MG63 (cell line): Measurements from ENCODE around the gene RAI1. TPM values are rescaled to one million over a fixed set of nuclear protein-coding genes. Genes with fewer than 3 reads are reported as not detected.
A peak's percentile ranks its signal among the peaks of the same experiment; 100 is the strongest.

Experiments
- DNase-seq: peaks from one replicate; pipeline ENCODE4 v3.0.0-alpha.2; 2020
- H3K27me3 ChIP-seq: fragments of 250-450 bp; sonication (Bioruptor Pico); 2 replicates; pipeline ENCODE4 v1.5.1; 2020; ENCODE audit warnings: mild to moderate bottlenecking, moderate library complexity
- H3K36me3 ChIP-seq: fragments of 250-450 bp; sonication (Bioruptor Pico); 2 replicates; pipeline ENCODE4 v1.5.1; 2020; ENCODE audit warnings: mild to moderate bottlenecking, moderate library complexity
- H3K4me3 ChIP-seq: fragments of 250-450 bp; sonication (Bioruptor Pico); 2 replicates; pipeline ENCODE4 v1.5.1; 2020; ENCODE audit warnings: mild to moderate bottlenecking, moderate library complexity
- H3K9me3 ChIP-seq: fragments of 250-450 bp; sonication (Bioruptor Pico); 2 replicates; pipeline ENCODE4 v1.5.1; 2020; ENCODE audit warnings: mild to moderate bottlenecking, moderate library complexity
- total RNA-seq: library from RNA; depleted of rRNA; stranded (reverse); fragments of >200 nt; shearing (Covaris generic); gene quantifications from 2 replicates; pipeline ENCODE4 v1.2.3, GENCODE V29; 2014; ENCODE audit warnings: low replicate concordance

RAI1 gene
- total RNA-seq, 1 experiment from 2014 or later, result 7.1 TPM

- no peak for DNase-seq
- Histone ChIP-seq H3K9me3 (no peaks in the 10 kb centered on the region), H3K4me3 (no peak overlapping the region), H3K27me3 (no peaks in the 10 kb centered on the region), H3K36me3 (no peaks in the 10 kb centered on the region)
Observed at GRCh38 chr17:17653343-17653742, 27.9 kb upstream of the RAI1 start.

- peaks cover 3% of the 10 kb centered on the region; the same call in 1 of the 2 replicates for H3K9me3 ChIP-seq
- no peaks in the 10 kb centered on the region for H3K36me3 ChIP-seq
- H3K4me3 ChIP-seq, result no peak overlapping the region
- no peak for DNase-seq
- H3K27me3 ChIP-seq, result no peaks in the 10 kb centered on the region
Observed at GRCh38 chr17:17659340-17659739, 21.9 kb upstream of the RAI1 start.

GRCh38 chr17:17661134-17661533, 20.1 kb upstream of the RAI1 start:
- Histone ChIP-seq H3K4me3 (no peak overlapping the region), H3K27me3 (no peaks in the 10 kb centered on the region), H3K36me3 (no peaks in the 10 kb centered on the region), H3K9me3 (peaks cover 3% of the 10 kb centered on the region; the same call in 1 of the 2 replicates)
- DNase-seq, result no peak

- Histone ChIP-seq H3K9me3 (peaks cover 3% of the 10 kb centered on the region; the same call in 1 of the 2 replicates), H3K27me3 (no peaks in the 10 kb centered on the region), H3K36me3 (no peaks in the 10 kb centered on the region), H3K4me3 (no peak overlapping the region)
- no peak for DNase-seq
Observed at GRCh38 chr17:17661834-17662385, 19.3 kb upstream of the RAI1 start.

GRCh38 chr17:17663160-17664063, 17.8 kb upstream of the RAI1 start:
- H3K9me3 ChIP-seq, result peaks cover 3% of the 10 kb centered on the region; the same call in 1 of the 2 replicates
- peak; percentile 87 for DNase-seq
- no peaks in the 10 kb centered on the region for H3K36me3 ChIP-seq
- H3K4me3 ChIP-seq, result no peak overlapping the region
- no peaks in the 10 kb centered on the region for H3K27me3 ChIP-seq

- no peak for DNase-seq
- Histone ChIP-seq H3K4me3 (no peak overlapping the region), H3K36me3 (no peaks in the 10 kb centered on the region), H3K27me3 (no peaks in the 10 kb centered on the region), H3K9me3 (peaks cover 1% of the 10 kb centered on the region; the same call in 1 of the 2 replicates)
Observed at GRCh38 chr17:17664064-17664452, 17.2 kb upstream of the RAI1 start.

GRCh38 chr17:17665255-17665654, 16.0 kb upstream of the RAI1 start:
- Histone ChIP-seq H3K27me3 (no peaks in the 10 kb centered on the region), H3K9me3 (no peaks in the 10 kb centered on the region), H3K36me3 (no peaks in the 10 kb centered on the region), H3K4me3 (no peak overlapping the region)
- DNase-seq, result no peak

- H3K27me3 ChIP-seq, result no peaks in the 10 kb centered on the region
- H3K36me3 ChIP-seq, result no peaks in the 10 kb centered on the region
- H3K4me3 ChIP-seq, result no peak overlapping the region
- no peaks in the 10 kb centered on the region for H3K9me3 ChIP-seq
- DNase-seq, result peak; percentile 57
Observed at GRCh38 chr17:17666111-17666714, 15.0 kb upstream of the RAI1 start.

GRCh38 chr17:17667231-17667630, 14.0 kb upstream of the RAI1 start:
- Histone ChIP-seq H3K27me3 (no peaks in the 10 kb centered on the region), H3K9me3 (no peaks in the 10 kb centered on the region), H3K4me3 (no peak overlapping the region), H3K36me3 (no peaks in the 10 kb centered on the region)
- no peak for DNase-seq

GRCh38 chr17:17667947-17668346, 13.3 kb upstream of the RAI1 start:
- no peak for DNase-seq
- H3K4me3 ChIP-seq, result no peak overlapping the region
- H3K27me3 ChIP-seq, result no peaks in the 10 kb centered on the region
- no peaks in the 10 kb centered on the region for H3K36me3 ChIP-seq
- H3K9me3 ChIP-seq, result no peaks in the 10 kb centered on the region

GRCh38 chr17:17668358-17668757, 12.9 kb upstream of the RAI1 start:
- Histone ChIP-seq H3K36me3 (no peaks in the 10 kb centered on the region), H3K4me3 (no peak overlapping the region), H3K9me3 (no peaks in the 10 kb centered on the region), H3K27me3 (no peaks in the 10 kb centered on the region)
- DNase-seq, result no peak

- no peaks in the 10 kb centered on the region for H3K9me3 ChIP-seq
- no peak overlapping the region for H3K4me3 ChIP-seq
- H3K27me3 ChIP-seq, result no peaks in the 10 kb centered on the region
- H3K36me3 ChIP-seq, result no peaks in the 10 kb centered on the region
- DNase-seq, result no peak
Observed at GRCh38 chr17:17668775-17669579, 12.3 kb upstream of the RAI1 start.

- no peaks in the 10 kb centered on the region for H3K9me3 ChIP-seq
- no peak overlapping the region for H3K4me3 ChIP-seq
- no peaks in the 10 kb centered on the region for H3K27me3 ChIP-seq
- no peaks in the 10 kb centered on the region for H3K36me3 ChIP-seq
- no peak for DNase-seq
Observed at GRCh38 chr17:17669580-17670235, 11.6 kb upstream of the RAI1 start.

- Histone ChIP-seq H3K9me3 (no peaks in the 10 kb centered on the region), H3K36me3 (no peaks in the 10 kb centered on the region), H3K27me3 (no peaks in the 10 kb centered on the region), H3K4me3 (no peak overlapping the region)
- no peak for DNase-seq
Observed at GRCh38 chr17:17670701-17671305, 10.5 kb upstream of the RAI1 start.

- DNase-seq, result no peak
- Histone ChIP-seq H3K27me3 (no peaks in the 10 kb centered on the region), H3K36me3 (no peaks in the 10 kb centered on the region), H3K9me3 (no peaks in the 10 kb centered on the region), H3K4me3 (no peak overlapping the region)
Observed at GRCh38 chr17:17671369-17672129, 9.7 kb upstream of the RAI1 start.
